Panc1 (cell line): ENCODE data around the gene SYNGR4.

Experiments
- CTCF ChIP-seq: fragments of 450-650 bp; IDR thresholded peaks from 2 replicates; pipeline ENCODE4 v1.5.1; 2017; ENCODE audit warnings: mild to moderate bottlenecking
- POLR2AphosphoS5 ChIP-seq: IDR thresholded peaks from 2 replicates; pipeline ENCODE4 v1.6.1; 2012; ENCODE audit warnings: mild to moderate bottlenecking, low read depth, low read length, moderate library complexity
- REST ChIP-seq, 2 experiments: IDR thresholded peaks; 2 replicates each; pipeline ENCODE4 v1.6.1; 2011 to 2012; ENCODE audit warnings: low read depth in 2 of 2, control low read depth in 1 of 2, low read length in 1 of 2, mild to moderate bottlenecking in 1 of 2, moderate library complexity in 1 of 2; ENCODE audit not compliant: insufficient read depth in 1 of 2
- SIN3A ChIP-seq: IDR thresholded peaks from 2 replicates; pipeline ENCODE4 v1.6.1; 2012; ENCODE audit warnings: low read depth, mild to moderate bottlenecking, low read length, moderate library complexity, borderline replicate concordance; ENCODE audit not compliant: insufficient read depth
- TCF7L2 ChIP-seq: IDR thresholded peaks from 2 replicates; pipeline ENCODE4 v1.6.1; 2011; ENCODE audit warnings: mild to moderate bottlenecking, low read depth, low read length, inconsistent platforms

GRCh38 chr19:48370955-48371354 is 6.8 kb downstream of the SYNGR4 start:
- TF ChIP-seq CTCF: no peak
- TF ChIP-seq TCF7L2: no peak
- TF ChIP-seq POLR2AphosphoS5: no peak
- TF ChIP-seq SIN3A: no peak
- no peak for TF ChIP-seq REST (IDR thresholded peaks at IDR 0.05; ENCODE audit: insufficient read depth in 1 of 2, low read depth in 2 of 2, low read length in 1 of 2)
